HL-60 (cell line): ENCODE results near the gene OR1K1.

ENCODE experiments used
- DNase-seq, 2 experiments: peaks; one replicate each; pipeline ENCODE4 v3.0.0-alpha.2; 2010 to 2020; ENCODE audit warnings: low read depth in 1 of 2, low spot score in 1 of 2
- H3K27ac ChIP-seq: fragments of 250-450 bp; sonication (Bioruptor Pico); replicated peaks from 2 replicates; pipeline ENCODE4 v1.5.1; 2020; ENCODE audit warnings: mild to moderate bottlenecking, moderate library complexity
- H3K27me3 ChIP-seq: fragments of 250-450 bp; sonication (Bioruptor Pico); 2 replicates; pipeline ENCODE4 v1.5.1; 2021; ENCODE audit warnings: mild to moderate bottlenecking, moderate library complexity; ENCODE audit not compliant: insufficient read depth, poor library complexity, severe bottlenecking
- H3K4me3 ChIP-seq: replicated peaks from 2 replicates; pipeline ENCODE4 v1.5.1; 2011; ENCODE audit warnings: mild to moderate bottlenecking, control low read depth, low read length; ENCODE audit not compliant: insufficient read depth
- GABPA ChIP-seq: IDR thresholded peaks from 2 replicates; pipeline ENCODE4 v1.6.1; 2012; ENCODE audit warnings: low read depth
- POLR2AphosphoS5 ChIP-seq: IDR thresholded peaks from 2 replicates; pipeline ENCODE4 v1.6.1; 2012; ENCODE audit warnings: low read depth
- SPI1 ChIP-seq: IDR thresholded peaks from 2 replicates; pipeline ENCODE4 v1.6.1; 2012; ENCODE audit warnings: low read depth, mild to moderate bottlenecking, borderline replicate concordance
- TF ChIP-seq, protein P1 (sequence below): IDR thresholded peaks from one replicate; pipeline ENCODE4 v1.5.1; 2011; ENCODE audit warnings: low read length, control low read depth, inconsistent platforms; ENCODE audit not compliant: insufficient read depth
- TF ChIP-seq, protein P2 (sequence below): IDR thresholded peaks from 2 replicates; pipeline ENCODE4 v1.6.1; 2012; ENCODE audit warnings: low read depth; ENCODE audit not compliant: insufficient replicate concordance

The OR1K1 gene

DNA sequence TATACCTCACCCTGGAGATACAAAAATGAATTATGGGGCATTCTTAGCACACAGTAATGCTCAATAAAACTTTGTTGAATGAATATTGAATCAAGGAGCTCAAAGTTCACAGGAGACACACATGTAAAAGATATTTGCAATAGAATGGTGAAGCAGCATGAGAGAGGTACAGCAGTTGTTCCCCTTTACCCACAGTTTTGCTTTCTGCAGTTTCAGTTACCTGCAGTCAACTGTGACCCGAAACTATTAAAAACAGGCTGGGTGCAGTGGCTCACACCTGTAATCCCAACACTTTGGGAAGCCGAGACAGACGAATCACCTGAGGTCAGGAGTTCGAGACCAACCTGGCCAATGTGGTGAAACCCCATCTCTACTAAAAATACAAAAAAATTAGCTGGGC, 13.6 kb upstream of the OR1K1 start:
- TF ChIP-seq SPI1, result no peak
- TF ChIP-seq, protein P1, sequence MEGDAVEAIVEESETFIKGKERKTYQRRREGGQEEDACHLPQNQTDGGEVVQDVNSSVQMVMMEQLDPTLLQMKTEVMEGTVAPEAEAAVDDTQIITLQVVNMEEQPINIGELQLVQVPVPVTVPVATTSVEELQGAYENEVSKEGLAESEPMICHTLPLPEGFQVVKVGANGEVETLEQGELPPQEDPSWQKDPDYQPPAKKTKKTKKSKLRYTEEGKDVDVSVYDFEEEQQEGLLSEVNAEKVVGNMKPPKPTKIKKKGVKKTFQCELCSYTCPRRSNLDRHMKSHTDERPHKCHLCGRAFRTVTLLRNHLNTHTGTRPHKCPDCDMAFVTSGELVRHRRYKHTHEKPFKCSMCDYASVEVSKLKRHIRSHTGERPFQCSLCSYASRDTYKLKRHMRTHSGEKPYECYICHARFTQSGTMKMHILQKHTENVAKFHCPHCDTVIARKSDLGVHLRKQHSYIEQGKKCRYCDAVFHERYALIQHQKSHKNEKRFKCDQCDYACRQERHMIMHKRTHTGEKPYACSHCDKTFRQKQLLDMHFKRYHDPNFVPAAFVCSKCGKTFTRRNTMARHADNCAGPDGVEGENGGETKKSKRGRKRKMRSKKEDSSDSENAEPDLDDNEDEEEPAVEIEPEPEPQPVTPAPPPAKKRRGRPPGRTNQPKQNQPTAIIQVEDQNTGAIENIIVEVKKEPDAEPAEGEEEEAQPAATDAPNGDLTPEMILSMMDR, result no peak
- TF ChIP-seq, protein P2, sequence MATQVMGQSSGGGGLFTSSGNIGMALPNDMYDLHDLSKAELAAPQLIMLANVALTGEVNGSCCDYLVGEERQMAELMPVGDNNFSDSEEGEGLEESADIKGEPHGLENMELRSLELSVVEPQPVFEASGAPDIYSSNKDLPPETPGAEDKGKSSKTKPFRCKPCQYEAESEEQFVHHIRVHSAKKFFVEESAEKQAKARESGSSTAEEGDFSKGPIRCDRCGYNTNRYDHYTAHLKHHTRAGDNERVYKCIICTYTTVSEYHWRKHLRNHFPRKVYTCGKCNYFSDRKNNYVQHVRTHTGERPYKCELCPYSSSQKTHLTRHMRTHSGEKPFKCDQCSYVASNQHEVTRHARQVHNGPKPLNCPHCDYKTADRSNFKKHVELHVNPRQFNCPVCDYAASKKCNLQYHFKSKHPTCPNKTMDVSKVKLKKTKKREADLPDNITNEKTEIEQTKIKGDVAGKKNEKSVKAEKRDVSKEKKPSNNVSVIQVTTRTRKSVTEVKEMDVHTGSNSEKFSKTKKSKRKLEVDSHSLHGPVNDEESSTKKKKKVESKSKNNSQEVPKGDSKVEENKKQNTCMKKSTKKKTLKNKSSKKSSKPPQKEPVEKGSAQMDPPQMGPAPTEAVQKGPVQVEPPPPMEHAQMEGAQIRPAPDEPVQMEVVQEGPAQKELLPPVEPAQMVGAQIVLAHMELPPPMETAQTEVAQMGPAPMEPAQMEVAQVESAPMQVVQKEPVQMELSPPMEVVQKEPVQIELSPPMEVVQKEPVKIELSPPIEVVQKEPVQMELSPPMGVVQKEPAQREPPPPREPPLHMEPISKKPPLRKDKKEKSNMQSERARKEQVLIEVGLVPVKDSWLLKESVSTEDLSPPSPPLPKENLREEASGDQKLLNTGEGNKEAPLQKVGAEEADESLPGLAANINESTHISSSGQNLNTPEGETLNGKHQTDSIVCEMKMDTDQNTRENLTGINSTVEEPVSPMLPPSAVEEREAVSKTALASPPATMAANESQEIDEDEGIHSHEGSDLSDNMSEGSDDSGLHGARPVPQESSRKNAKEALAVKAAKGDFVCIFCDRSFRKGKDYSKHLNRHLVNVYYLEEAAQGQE, result no peak
- TF ChIP-seq POLR2AphosphoS5, result no peak
- TF ChIP-seq GABPA, result no peak
- H3K4me3 ChIP-seq, result no peak overlapping the region
- no peaks in the 10 kb centered on the region for H3K27me3 ChIP-seq
- DNase-seq, result no peak
- H3K27ac ChIP-seq, result no peak overlapping the region

DNA sequence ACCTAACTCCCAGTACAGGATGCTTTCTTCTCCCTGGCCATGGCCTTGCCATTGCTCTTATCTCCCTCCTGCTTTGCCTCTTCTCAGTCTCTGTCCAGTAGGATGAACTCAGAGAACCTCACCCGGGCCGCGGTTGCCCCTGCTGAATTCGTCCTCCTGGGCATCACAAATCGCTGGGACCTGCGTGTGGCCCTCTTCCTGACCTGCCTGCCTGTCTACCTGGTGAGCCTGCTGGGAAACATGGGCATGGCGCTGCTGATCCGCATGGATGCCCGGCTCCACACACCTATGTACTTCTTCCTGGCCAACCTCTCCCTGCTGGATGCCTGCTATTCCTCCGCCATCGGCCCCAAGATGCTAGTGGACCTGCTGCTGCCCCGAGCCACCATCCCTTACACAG, 11.1 kb upstream of the OR1K1 start, which contains the start of gene OR5C1:
TSS of gene OR5C1 (plus strand) at position 103 of the 400 bp plus-strand sequence. CDS start at position 103, 0 bp downstream.
- no peak for DNase-seq
- Histone ChIP-seq H3K27ac (no peak within 1 kb of the TSS), H3K27me3 (no peaks in the 10 kb centered on the region), H3K4me3 (no peak within 1 kb of the TSS)
- TF ChIP-seq SPI1 (no peak), GABPA (no peak), POLR2AphosphoS5 (no peak)
- TF ChIP-seq, protein P1, result no peak
- TF ChIP-seq, protein P2, result no peak

DNA sequence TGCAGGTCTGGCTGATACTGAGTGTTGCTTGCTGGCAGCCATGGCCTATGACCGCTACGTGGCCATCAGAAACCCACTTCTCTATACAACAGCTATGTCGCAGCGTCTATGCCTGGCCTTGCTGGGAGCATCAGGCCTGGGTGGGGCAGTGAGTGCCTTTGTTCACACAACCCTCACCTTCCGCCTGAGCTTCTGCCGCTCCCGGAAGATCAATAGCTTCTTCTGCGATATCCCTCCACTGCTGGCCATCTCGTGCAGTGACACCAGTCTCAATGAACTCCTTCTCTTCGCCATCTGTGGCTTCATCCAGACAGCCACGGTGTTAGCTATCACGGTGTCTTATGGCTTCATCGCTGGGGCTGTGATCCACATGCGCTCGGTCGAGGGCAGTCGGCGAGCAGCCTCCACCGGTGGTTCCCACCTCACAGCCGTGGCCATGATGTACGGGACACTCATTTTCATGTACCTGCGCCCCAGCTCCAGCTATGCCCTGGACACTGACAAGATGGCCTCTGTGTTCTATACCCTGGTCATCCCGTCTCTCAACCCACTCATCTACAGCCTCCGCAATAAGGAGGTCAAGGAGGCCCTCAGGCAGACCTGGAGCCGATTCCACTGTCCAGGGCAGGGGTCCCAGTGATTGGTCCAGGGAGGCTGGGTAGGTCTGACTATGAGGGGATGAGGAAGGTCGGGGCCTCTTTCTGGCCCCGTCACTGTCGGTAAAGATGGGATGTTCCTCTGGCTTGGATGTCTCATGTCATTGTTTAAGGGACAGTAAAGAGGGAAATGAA, 10.5 kb upstream of the OR1K1 start:
- DNase-seq, result no peak
- Histone ChIP-seq H3K27me3 (no peaks in the 10 kb centered on the region), H3K27ac (no peak overlapping the region), H3K4me3 (no peak overlapping the region)
- TF ChIP-seq SPI1, result no peak
- TF ChIP-seq, protein P2, result no peak
- no peak for TF ChIP-seq GABPA
- TF ChIP-seq POLR2AphosphoS5, result no peak
- TF ChIP-seq, protein P1, result no peak
